ENCODE measurements around the gene GPR31. TPM values are rescaled to one million over a fixed set of nuclear protein-coding genes. Genes with fewer than 3 reads are reported as not detected.
"Not testable (repeated sequence)": the region's sequence is repeated elsewhere in the genome, so short reads cannot be mapped to it uniquely, and the experiment has no call there.

GPR31 gene
- total RNA-seq, 2 experiments from 2014 or later: not detected

- H3K9me3 Mint-ChIP-seq; H3K4me1 Mint-ChIP-seq (ENCODE audit: low read depth); H3K4me3 Mint-ChIP-seq; DNase-seq; CTCF ChIA-PET; H3K27me3 Mint-ChIP-seq (ENCODE audit: low read depth); H3K36me3 Mint-ChIP-seq (ENCODE audit: low read depth); H3K27ac Mint-ChIP-seq: not testable (repeated sequence)
- intact Hi-C loops (cut with micrococcal nuclease): loop anchor here (5.0 kb wide), 2 partner anchors 109 to 714 kb away; partner anchors contain the start of gene UNC93A
These were observed 25.1 kb upstream of the GPR31 start for GRCh38 chr6:167182913-167183314.

DNA sequence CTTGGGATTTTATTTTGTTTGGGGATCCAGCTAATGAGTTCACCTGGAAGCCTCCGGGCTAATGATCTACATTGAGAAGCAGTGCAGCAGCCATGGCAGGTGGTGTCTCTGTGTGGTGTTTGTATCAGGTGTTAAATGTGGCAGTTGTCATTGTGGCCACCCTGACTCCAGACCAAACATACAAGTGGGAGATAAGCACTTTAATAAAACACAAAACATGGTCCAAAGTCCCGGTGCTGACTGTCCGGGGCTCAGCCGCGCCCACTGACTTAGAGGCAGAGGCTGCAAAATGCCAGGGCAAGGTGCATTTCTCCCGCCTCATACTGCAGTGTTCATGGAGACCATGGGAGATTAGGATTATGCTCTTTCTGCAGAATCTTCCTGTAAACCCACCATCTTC is 23.6 kb upstream of the GPR31 start:
- intact Hi-C loops (cut with micrococcal nuclease): loop anchor here (5.0 kb wide), 2 partner anchors 111 to 716 kb away; partner anchors contain the start of gene UNC93A
- H3K27ac Mint-ChIP-seq; CTCF ChIA-PET; DNase-seq; H3K9me3 Mint-ChIP-seq; H3K4me1 Mint-ChIP-seq (ENCODE audit: low read depth); H3K27me3 Mint-ChIP-seq (ENCODE audit: low read depth); H3K4me3 Mint-ChIP-seq; H3K36me3 Mint-ChIP-seq (ENCODE audit: low read depth): not testable (repeated sequence)

GRCh38 chr6:167180086-167180485 is 22.3 kb upstream of the GPR31 start:
- DNase-seq; H3K27me3 Mint-ChIP-seq (ENCODE audit: low read depth); H3K9me3 Mint-ChIP-seq; H3K4me3 Mint-ChIP-seq; H3K27ac Mint-ChIP-seq; CTCF ChIA-PET; H3K4me1 Mint-ChIP-seq (ENCODE audit: low read depth); H3K36me3 Mint-ChIP-seq (ENCODE audit: low read depth): not testable (repeated sequence)
- intact Hi-C loops (cut with micrococcal nuclease): loop anchor here (5.0 kb wide), 2 partner anchors 112 to 717 kb away; partner anchors contain the start of gene UNC93A

- H3K9me3 Mint-ChIP-seq; H3K36me3 Mint-ChIP-seq (ENCODE audit: low read depth); intact Hi-C loops (cut with micrococcal nuclease); H3K4me1 Mint-ChIP-seq (ENCODE audit: low read depth); DNase-seq; H3K4me3 Mint-ChIP-seq; CTCF ChIA-PET; H3K27ac Mint-ChIP-seq; H3K27me3 Mint-ChIP-seq (ENCODE audit: low read depth): not testable (repeated sequence)
These were observed 21.3 kb upstream of the GPR31 start for GRCh38 chr6:167178896-167179655.

- H3K27ac Mint-ChIP-seq; H3K4me1 Mint-ChIP-seq (ENCODE audit: low read depth); H3K9me3 Mint-ChIP-seq; H3K27me3 Mint-ChIP-seq (ENCODE audit: low read depth); DNase-seq; intact Hi-C loops (cut with micrococcal nuclease); H3K36me3 Mint-ChIP-seq (ENCODE audit: low read depth); H3K4me3 Mint-ChIP-seq; CTCF ChIA-PET: not testable (repeated sequence)
These were observed 19.5 kb upstream of the GPR31 start for GRCh38 chr6:167177271-167177670.

DNA sequence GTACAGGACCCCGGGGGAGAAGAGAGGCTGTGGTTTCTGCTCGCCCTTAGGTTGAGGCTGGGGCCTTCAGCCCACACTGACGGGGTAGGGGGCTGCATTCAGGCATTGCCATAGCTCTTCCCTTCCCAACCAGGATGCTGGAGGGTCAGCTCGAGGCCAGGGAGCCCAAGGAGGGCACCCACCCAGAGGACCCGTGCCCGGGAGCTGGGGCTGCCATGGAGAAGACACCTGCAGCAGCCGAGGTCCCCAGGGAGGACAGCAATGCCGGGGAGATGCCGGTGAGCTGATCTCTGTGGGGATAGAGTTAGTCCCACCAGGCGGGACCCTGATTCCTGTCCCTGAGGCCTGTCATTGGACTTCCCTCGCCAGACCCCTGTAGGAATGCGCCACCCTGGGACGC is 14.2 kb upstream of the GPR31 start:
- intact Hi-C loops (cut with micrococcal nuclease); H3K4me3 Mint-ChIP-seq; CTCF ChIA-PET; H3K4me1 Mint-ChIP-seq (ENCODE audit: low read depth); H3K27ac Mint-ChIP-seq; H3K27me3 Mint-ChIP-seq (ENCODE audit: low read depth); H3K9me3 Mint-ChIP-seq; H3K36me3 Mint-ChIP-seq (ENCODE audit: low read depth); DNase-seq: not testable (repeated sequence)

- H3K4me1 Mint-ChIP-seq (ENCODE audit: low read depth); intact Hi-C loops (cut with micrococcal nuclease); H3K36me3 Mint-ChIP-seq (ENCODE audit: low read depth); H3K9me3 Mint-ChIP-seq; H3K27me3 Mint-ChIP-seq (ENCODE audit: low read depth); H3K4me3 Mint-ChIP-seq; DNase-seq; CTCF ChIA-PET; H3K27ac Mint-ChIP-seq: not testable (repeated sequence)
These were observed 13.5 kb upstream of the GPR31 start for GRCh38 chr6:167171300-167171699.

GRCh38 chr6:167169867-167170266 is 12.1 kb upstream of the GPR31 start:
- CTCF ChIA-PET; H3K27ac Mint-ChIP-seq; H3K27me3 Mint-ChIP-seq (ENCODE audit: low read depth): not testable (repeated sequence)

DNA sequence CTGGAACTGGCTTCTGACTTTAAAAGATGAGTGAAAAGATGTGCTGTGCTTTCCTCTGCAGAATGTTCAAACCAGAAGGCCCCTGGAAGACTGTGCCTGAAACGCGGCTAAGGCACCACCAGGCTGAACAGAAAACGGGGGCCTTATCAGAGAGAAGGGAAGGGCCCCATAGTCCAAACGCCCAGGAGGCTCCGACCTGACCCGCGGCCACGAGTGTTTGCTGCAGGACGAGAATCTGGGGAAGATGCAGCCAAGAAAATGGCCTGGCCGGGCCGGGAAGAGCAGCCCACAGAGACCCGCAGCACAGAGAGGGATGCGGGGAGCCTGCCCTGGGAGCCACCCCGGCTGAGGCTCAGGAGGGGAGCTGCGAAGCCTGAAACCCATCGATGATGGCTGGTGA is 10.5 kb upstream of the GPR31 start:
- CTCF ChIA-PET; intact Hi-C loops (cut with micrococcal nuclease); H3K4me1 Mint-ChIP-seq (ENCODE audit: low read depth); H3K27me3 Mint-ChIP-seq (ENCODE audit: low read depth); DNase-seq; H3K36me3 Mint-ChIP-seq (ENCODE audit: low read depth); H3K27ac Mint-ChIP-seq; H3K9me3 Mint-ChIP-seq; H3K4me3 Mint-ChIP-seq: not testable (repeated sequence)

More at GRCh38 chr6:167169867-167170266, 12.1 kb upstream of the GPR31 start:
- H3K9me3 Mint-ChIP-seq; H3K36me3 Mint-ChIP-seq (ENCODE audit: low read depth); H3K4me1 Mint-ChIP-seq (ENCODE audit: low read depth); DNase-seq; H3K4me3 Mint-ChIP-seq; intact Hi-C loops (cut with micrococcal nuclease): not testable (repeated sequence)

DNA sequence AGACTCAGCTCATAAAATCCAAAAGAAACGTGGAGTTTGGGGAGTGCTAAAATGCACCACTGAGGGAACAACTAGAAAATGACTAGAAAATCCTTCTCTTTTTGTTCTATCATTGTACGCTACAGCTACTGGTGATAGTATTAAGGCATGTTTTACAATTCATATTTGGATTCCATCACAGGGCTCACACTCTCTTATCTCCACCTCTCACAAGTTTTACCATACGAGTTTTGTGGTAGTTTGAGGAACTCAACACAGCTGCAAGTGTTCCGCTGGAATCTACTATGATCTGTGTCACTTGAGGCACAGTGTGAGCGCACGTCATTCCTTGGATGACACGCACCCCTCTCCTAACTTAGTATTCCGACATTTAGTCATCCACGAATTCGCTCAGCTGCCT is 9.9 kb upstream of the GPR31 start:
- H3K27ac Mint-ChIP-seq; H3K9me3 Mint-ChIP-seq; DNase-seq; H3K27me3 Mint-ChIP-seq (ENCODE audit: low read depth); H3K4me3 Mint-ChIP-seq; H3K4me1 Mint-ChIP-seq (ENCODE audit: low read depth); intact Hi-C loops (cut with micrococcal nuclease); CTCF ChIA-PET; H3K36me3 Mint-ChIP-seq (ENCODE audit: low read depth): not testable (repeated sequence)

GRCh38 chr6:167165858-167166471 is 8.2 kb upstream of the GPR31 start:
- no peaks in the 10 kb centered on the region for H3K36me3 Mint-ChIP-seq (ENCODE audit: low read depth)
- H3K27me3 Mint-ChIP-seq (ENCODE audit: low read depth): peaks cover 4% of the 10 kb centered on the region
- DNase-seq: no peak
- no peaks in the 10 kb centered on the region for H3K9me3 Mint-ChIP-seq
- peaks cover 6% of the 10 kb centered on the region for H3K4me1 Mint-ChIP-seq (ENCODE audit: low read depth)
- intact Hi-C loops (cut with micrococcal nuclease): no loop called here
- no peak overlapping the region for H3K27ac Mint-ChIP-seq
- CTCF ChIA-PET: interaction anchor here (0.6 kb wide), 1 partner anchor 524 kb away, joined by 3 read pairs; no protein-coding TSS in a partner anchor
- no peak overlapping the region for H3K4me3 Mint-ChIP-seq

DNA sequence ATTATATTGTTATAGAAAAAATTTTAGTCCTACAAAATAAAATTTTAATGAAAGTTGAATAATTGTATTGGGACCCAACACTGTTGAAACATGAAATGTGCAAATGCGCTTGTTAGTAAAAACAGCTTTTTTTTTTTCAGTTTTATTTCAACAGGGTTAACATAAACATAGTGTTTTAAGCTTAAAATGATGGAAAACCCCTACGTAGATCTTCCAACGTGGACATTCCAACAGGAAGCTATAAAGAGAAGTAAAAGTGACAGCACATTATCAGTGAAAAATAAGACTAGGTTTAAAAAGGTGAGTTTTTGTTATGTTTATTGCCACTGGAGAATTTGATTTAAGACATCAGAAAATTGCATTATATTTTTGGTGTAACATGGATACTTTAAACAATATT is 6.5 kb upstream of the GPR31 start:
- no peak overlapping the region for H3K27ac Mint-ChIP-seq
- CTCF ChIA-PET: no interaction called here

DNA sequence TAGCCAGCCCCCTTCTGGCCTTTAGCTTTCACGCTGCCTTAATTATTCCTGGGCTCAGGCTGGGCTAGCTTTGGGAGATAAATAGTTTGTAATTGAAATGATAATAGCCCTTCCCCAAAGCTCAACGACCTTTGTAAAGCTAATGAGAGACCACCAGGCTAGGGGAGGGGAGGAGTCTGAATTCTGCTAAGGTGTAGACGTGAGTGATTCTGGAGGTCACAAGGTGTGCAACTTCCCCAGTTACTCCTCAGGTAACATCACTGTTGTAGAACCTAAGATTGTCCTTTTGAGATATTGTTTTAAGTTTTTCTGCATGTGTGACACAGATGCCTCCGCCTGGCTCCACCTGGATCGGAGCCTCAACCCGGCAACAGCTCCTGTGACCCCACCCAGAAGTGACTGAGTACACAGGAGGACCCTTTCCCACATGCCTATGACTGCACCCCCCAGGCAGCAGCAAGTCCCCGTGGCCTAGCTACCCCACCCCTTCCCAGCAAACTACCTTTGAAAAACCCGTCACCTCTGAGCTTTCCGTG is 5.8 kb upstream of the GPR31 start:
- H3K27me3 Mint-ChIP-seq (ENCODE audit: low read depth): no peaks in the 10 kb centered on the region
- no peak overlapping the region for H3K4me3 Mint-ChIP-seq
- no peaks in the 10 kb centered on the region for H3K36me3 Mint-ChIP-seq (ENCODE audit: low read depth)
- no peak for DNase-seq
- peaks cover 6% of the 10 kb centered on the region for H3K4me1 Mint-ChIP-seq (ENCODE audit: low read depth)
- H3K27ac Mint-ChIP-seq: no peak overlapping the region
- CTCF ChIA-PET: no interaction called here
- intact Hi-C loops (cut with micrococcal nuclease): no loop called here
- no peaks in the 10 kb centered on the region for H3K9me3 Mint-ChIP-seq

More for the DNA sequence above, 6.5 kb upstream of the GPR31 start:
- intact Hi-C loops (cut with micrococcal nuclease): no loop called here
- Mint-ChIP-seq H3K36me3 (ENCODE audit: low read depth) (no peaks in the 10 kb centered on the region), H3K9me3 (no peaks in the 10 kb centered on the region), H3K4me1 (ENCODE audit: low read depth) (peaks cover 6% of the 10 kb centered on the region), H3K4me3 (no peak overlapping the region), H3K27me3 (ENCODE audit: low read depth) (no peaks in the 10 kb centered on the region)
- DNase-seq: no peak

Measured in activated naive CD4-positive, alpha-beta T cell treated with anti-CD3 and anti-CD28 coated beads for 36 hours (primary cell).